NCI-H2196 treated with DMSO at 0.1 percent for 48 hours (cell line): Measurements from ENCODE around the gene HEXA.
"Not testable (repeated sequence)": the region's sequence is repeated elsewhere in the genome, so short reads cannot be mapped to it uniquely, and the experiment has no call there.

ENCODE experiments used
- DNase-seq: peaks from one replicate; lab custom pipeline; 2025; ENCODE audit not compliant: unreplicated experiment; lab: John Stamatoyannopoulos, UW

Gene HEXA

GRCh38 chr15:72375846-72376581 lies at the start of gene HEXA:
Gene HEXA, minus strand, starts transcription at chr15:72376014. Its CDS starts 42 bp downstream, at chr15:72375972.
- peak; percentile 73 for DNase-seq

GRCh38 chr15:72423256-72423655 lies 47.4 kb upstream of the HEXA start:
- DNase-seq, result no peak

DNA sequence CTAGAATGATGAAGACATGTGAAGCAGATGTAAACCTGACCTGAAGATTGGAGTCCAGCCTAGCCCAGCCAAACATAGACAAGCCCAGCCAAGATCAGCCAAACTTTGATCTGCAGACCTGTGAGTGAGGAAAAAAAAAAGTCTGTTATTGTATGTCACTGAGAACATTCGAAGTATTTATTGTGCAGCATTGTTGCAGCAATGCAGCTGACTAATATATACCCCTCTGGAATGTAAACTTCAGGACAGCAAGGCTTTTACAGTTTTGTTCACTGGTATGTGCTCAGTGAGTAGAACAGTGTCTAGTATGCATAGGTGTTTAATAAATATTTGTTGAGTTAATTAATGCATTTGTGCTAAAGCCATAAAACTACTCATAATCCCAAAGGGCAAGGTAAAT lies 45.7 kb upstream of the HEXA start:
- no peak for DNase-seq

DNA sequence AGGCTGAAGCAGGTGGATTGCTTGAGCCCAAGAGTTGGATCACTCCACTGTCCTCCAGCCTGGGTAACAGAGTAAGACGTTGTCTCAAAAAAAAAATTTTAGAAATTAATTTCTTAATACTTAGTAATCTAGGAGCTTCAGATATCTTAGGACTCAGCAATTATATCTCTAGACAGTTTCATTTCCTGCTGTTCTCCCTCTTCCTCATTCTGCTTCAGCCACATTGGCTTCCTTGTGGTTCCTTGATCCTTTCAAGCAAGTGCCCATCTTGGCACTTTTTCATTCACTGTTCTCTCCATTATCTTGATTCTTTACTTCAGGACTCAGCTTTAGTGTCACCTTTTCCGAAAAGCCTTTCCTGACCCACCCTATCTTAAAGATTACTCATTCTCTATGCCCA lies 44.8 kb upstream of the HEXA start:
- DNase-seq, result no peak

GRCh38 chr15:72419768-72420167 lies 44.0 kb upstream of the HEXA start:
- not testable (repeated sequence) for DNase-seq

GRCh38 chr15:72415304-72415703 lies 39.5 kb upstream of the HEXA start:
- no peak for DNase-seq

DNA sequence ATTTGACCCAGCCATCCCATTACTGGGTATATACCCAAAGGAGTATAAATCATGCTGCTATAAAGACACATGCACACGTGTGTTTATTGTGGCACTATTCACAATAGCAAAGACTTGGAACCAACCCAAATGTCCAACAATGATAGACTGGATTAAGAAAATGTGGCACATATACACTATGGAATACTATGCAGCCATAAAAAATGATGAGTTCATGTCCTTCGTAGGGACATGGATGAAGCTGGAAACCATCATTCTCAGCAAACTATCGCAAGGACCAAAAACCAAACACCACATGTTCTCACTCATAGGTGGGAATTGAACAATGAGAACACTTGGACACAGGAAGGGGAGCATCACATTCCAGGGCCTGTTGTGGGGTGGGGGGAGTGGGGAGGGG lies 37.5 kb upstream of the HEXA start:
- DNase-seq, result not testable (repeated sequence)

GRCh38 chr15:72411544-72411943 lies 35.7 kb upstream of the HEXA start:
- DNase-seq, result no peak

GRCh38 chr15:72411111-72411510 lies 35.3 kb upstream of the HEXA start:
- no peak for DNase-seq

- DNase-seq, result no peak
Measured at GRCh38 chr15:72406936-72407335, 31.1 kb upstream of the HEXA start.

GRCh38 chr15:72404841-72405240 lies 29.0 kb upstream of the HEXA start:
- DNase-seq, result no peak

DNA sequence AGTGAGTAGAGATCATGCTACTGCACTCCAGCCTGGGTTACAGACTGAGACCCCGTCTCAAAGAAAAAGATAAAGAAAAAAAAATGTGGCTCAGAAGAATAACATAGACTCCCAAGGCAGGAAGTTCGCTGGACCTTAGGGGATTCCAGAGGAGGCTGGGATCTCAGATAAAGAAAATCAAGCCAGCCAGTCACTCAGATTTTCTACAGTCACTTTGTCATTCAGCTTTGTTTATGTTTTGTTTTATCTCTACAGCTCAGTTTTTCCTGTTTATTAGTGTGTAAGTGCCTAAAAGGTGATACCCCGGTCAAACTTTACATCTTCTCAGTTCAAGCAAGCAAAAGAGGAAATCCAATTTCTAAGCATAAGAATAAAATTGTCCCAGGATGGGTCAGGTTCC lies 28.5 kb upstream of the HEXA start:
- DNase-seq, result no peak

DNA sequence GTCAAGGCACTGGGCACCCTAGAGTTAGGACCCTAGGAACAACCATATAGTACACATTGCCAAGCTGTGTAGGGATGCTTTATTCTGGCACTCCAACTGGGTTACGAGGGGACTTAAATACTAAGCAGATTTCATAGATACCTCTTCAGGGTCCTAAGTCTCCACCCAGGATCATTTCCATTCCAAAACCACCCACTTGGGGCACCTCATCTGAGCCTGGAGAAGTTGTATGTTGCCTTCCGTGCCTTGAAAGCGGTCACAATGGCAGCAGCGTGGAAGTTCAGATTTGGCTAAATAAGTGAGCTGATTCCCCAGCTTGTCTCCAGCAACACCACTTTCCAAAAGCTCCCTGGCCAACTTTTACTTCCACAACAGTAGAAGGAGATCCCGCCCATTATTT lies 26.9 kb upstream of the HEXA start:
- no peak for DNase-seq

DNA sequence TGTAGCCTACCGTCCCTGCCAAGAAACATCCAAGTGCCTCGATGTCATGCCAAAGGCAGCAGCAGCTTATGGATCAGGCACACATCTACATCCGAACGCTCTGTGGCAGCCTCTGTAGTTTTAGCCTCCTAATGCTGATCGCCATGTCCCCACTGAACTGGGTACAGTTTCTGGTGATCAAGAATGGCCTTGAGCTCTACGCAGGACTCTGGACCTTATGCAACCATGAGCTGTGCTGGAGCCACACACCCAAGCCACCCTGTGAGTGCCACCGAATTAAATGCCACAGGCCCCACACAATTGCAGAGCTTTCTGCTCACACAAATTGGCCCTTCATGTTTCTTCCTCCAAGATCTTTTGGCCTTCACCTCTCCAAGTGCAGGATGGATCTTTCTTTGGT lies 22.8 kb upstream of the HEXA start:
- no peak for DNase-seq

DNA sequence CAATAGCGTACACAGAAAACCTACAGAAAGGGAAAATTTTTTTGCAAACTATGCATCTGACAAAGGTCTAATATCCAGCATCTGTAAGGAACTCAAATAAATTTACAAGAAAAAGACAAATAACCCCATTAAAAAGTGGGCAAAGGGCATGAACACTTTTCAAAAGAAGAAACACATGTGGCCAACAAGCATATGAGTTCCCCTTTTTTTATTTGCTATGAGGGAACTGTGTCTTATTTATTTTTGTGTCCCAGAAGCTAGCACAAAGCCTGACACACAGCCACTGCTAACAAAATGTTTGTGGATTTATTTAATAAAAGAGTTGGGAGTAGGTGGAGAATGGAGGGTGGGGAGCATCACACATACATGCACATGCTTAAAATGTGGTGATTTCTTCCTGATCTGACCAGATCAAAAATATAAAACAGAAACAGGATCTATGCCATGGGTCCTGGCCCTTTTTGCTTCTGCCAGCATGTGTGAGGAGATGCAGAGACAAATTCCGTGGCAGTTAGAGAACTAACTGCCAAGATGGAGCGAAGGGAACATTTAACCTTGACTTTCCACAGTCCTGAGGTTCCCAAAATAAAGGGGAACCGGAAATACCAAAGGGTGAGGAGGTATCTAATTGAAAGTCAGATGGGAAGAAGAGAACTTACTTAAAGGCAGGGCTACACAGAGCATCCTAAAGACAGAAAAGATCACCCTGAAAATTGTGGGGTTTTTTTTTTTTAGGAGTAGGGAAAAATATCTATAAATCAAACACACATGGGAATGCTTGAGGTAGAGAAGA lies 22.2 kb upstream of the HEXA start, which contains the start of gene TMEM202:
TSS of gene TMEM202 (plus strand) at position 510 of the 793 bp plus-strand sequence. CDS start at position 532, 22 bp downstream.
- DNase-seq, result no peak

DNA sequence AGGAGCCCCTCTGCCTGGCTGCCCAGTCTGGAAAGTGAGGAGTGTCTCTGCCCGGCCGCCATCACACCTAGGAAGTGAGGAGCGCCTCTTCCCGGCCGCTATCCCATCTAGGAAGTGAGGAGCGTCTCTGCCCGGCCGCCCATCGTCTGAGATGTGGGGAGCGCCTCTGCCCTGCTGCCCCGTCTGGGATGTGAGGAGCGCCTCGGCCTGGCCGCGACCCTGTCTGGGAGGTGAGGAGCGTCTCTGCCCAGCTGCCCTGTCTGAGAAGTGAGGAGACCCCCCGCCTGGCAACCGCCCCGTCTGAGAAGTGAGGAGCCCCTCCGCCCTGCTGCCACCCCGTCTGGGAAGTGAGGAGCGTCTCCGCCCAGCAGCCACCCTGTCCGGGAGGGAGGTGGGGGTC lies 20.5 kb upstream of the HEXA start:
- DNase-seq, result not testable (repeated sequence)

DNA sequence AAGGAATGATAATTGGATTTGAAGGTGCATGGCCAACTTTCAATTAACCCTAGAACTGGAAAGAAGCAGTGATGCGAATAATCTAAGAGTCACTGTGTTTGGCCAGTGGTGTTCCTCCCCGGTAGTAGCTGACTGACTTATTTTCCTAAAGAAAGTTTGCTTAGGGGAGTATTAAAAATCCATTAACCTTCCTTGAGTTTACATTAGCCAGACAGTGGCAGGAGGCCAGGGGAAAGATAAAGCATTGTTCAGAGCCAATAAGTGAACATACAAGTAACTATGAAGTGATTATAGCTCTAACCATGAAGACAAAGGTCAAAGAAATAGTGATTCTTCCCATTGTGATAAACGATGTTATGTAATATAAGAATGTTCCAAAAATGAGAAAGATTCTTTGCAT lies 13.4 kb upstream of the HEXA start:
- DNase-seq, result no peak

- DNase-seq, result no peak
Measured at GRCh38 chr15:72387741-72388140, 11.9 kb upstream of the HEXA start.

DNA sequence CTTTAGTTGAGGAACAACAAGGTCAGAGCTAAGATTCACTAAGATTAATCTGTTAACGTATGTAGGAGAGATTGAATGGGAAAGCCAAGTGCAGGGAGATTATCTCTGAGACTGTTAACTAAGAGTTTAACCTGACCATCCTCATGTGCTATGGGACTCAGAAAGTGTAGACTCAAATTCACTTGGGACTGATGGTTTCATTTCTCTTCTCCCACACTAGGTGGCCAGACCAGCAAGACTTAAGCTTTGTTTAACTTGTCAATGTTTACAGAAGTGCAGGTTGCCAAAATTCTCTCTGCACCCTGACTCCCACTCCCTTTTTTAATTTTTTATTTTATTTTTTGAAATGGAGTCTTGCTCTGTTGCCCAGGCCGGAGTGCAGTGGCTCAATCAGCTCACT lies 6.3 kb upstream of the HEXA start:
- DNase-seq, result no peak

GRCh38 chr15:72380743-72381142 lies 4.9 kb upstream of the HEXA start:
- DNase-seq, result no peak

DNA sequence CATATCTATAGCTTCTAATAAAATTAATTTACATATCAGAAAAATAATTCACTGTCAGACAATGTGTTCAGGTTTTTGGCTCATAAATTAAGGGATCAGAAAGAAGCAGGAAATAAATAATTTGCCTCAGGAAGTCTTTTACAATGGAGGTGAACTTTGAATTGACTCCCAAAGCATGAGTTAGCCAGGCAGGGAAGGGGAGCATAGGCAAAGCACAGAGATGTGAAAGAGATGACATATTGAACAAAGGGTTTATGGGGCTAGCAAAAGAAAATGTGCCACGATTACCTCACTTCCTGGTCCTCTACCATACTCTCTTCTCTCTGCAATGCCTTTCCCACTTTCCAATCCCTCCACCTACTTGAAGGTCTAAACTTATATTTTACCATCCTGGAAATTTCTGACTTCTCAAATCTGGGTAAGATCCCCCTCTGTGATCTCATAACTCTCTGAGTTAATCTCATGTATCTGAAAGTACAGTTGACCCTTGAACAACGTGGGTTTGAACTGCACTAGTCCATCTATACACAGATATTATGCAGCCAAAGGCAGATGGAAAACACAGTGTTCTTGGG lies 4.1 kb upstream of the HEXA start:
- DNase-seq, result no peak

GRCh38 chr15:72379106-72379505 lies 3.3 kb upstream of the HEXA start:
- not testable (repeated sequence) for DNase-seq
